RWPE2 (cell line): ENCODE measurements around the gene AGRN.

ENCODE experiments used
- ATAC-seq: fragments of 200-7000 bp; cut with Tn5 transposase; 3 replicates; pipeline ENCODE4 v1.9.1; 2021; ENCODE audit warnings: low read depth
- DNase-seq: peaks from one replicate; pipeline ENCODE4 v3.0.0-alpha.2; 2020; ENCODE audit warnings: low spot score
- H3K27ac ChIP-seq: fragments of 450-650 bp; 2 replicates; pipeline ENCODE4 v1.5.1; 2017; ENCODE audit warnings: mild to moderate bottlenecking; ENCODE audit not compliant: poor library complexity, severe bottlenecking
- H3K27me3 ChIP-seq: fragments of 250-450 bp; sonication (Bioruptor Pico); 2 replicates; pipeline ENCODE4 v1.5.1; 2021; ENCODE audit warnings: mild to moderate bottlenecking, moderate library complexity; ENCODE audit not compliant: insufficient read depth, poor library complexity, severe bottlenecking
- H3K36me3 ChIP-seq: fragments of 250-450 bp; sonication (Bioruptor Pico); 2 replicates; pipeline ENCODE4 v1.5.1; 2020; ENCODE audit warnings: low read depth, mild to moderate bottlenecking, moderate library complexity
- H3K4me1 ChIP-seq: fragments of 250-450 bp; sonication (Bioruptor Pico); 2 replicates; pipeline ENCODE4 v1.5.1; 2021; ENCODE audit warnings: mild to moderate bottlenecking, moderate library complexity; ENCODE audit not compliant: insufficient read depth, poor library complexity, severe bottlenecking
- H3K4me3 ChIP-seq: fragments of 250-450 bp; sonication (Bioruptor Pico); 2 replicates; pipeline ENCODE4 v1.5.1; 2021; ENCODE audit warnings: mild to moderate bottlenecking, moderate library complexity; ENCODE audit not compliant: severe bottlenecking
- H3K9me3 ChIP-seq: fragments of 250-450 bp; sonication (Bioruptor Pico); 2 replicates; pipeline ENCODE4 v1.5.1; 2021; ENCODE audit warnings: mild to moderate bottlenecking, moderate library complexity; ENCODE audit not compliant: severe bottlenecking
- CTCF ChIP-seq: fragments of 450-650 bp; IDR thresholded peaks from one replicate; pipeline ENCODE4 v1.5.1; 2017; ENCODE audit warnings: mild to moderate bottlenecking, moderate library complexity; ENCODE audit not compliant: poor library complexity, severe bottlenecking

The AGRN gene

GRCh38 chr1:1069056-1069710 lies 49.3 kb downstream of the AGRN start:
- Histone ChIP-seq H3K36me3 (no peaks in the 10 kb centered on the region), H3K4me3 (peak overlapping the region; percentile 33), H3K27ac (no peak overlapping the region), H3K4me1 (peaks cover 15% of the 10 kb centered on the region), H3K9me3 (no peaks in the 10 kb centered on the region), H3K27me3 (no peaks in the 10 kb centered on the region)
- no peak for TF ChIP-seq CTCF
- DNase-seq (no peak), ATAC-seq (peak; percentile 31)

- H3K4me1 ChIP-seq, result peaks cover 13% of the 10 kb centered on the region
- peak overlapping the region; percentile 33 for H3K4me3 ChIP-seq
- H3K27ac ChIP-seq, result no peak overlapping the region
- ATAC-seq, result no peak
- no peak for DNase-seq
- no peak for TF ChIP-seq CTCF
- H3K9me3 ChIP-seq, result no peaks in the 10 kb centered on the region
- H3K36me3 ChIP-seq, result no peaks in the 10 kb centered on the region
- no peaks in the 10 kb centered on the region for H3K27me3 ChIP-seq
Observed at GRCh38 chr1:1069711-1070676, 50.1 kb downstream of the AGRN start.

- Histone ChIP-seq H3K9me3 (no peaks in the 10 kb centered on the region), H3K27me3 (no peaks in the 10 kb centered on the region), H3K4me1 (peaks cover 13% of the 10 kb centered on the region), H3K4me3 (no peak overlapping the region), H3K27ac (no peak overlapping the region), H3K36me3 (no peaks in the 10 kb centered on the region)
- ATAC-seq, result no peak
- no peak for DNase-seq
- TF ChIP-seq CTCF, result no peak
Observed at GRCh38 chr1:1071486-1072298, 51.8 kb downstream of the AGRN start.

GRCh38 chr1:1072299-1072848 lies 52.5 kb downstream of the AGRN start:
- TF ChIP-seq CTCF, result no peak
- Histone ChIP-seq H3K36me3 (no peaks in the 10 kb centered on the region), H3K27ac (no peak overlapping the region), H3K9me3 (no peaks in the 10 kb centered on the region), H3K4me1 (peaks cover 13% of the 10 kb centered on the region), H3K27me3 (no peaks in the 10 kb centered on the region), H3K4me3 (no peak overlapping the region)
- DNase-seq, result no peak
- ATAC-seq, result no peak
